Fibroblast of lung (primary cell): ENCODE data around the gene POLR2E. TPM values are rescaled to one million over a fixed set of nuclear protein-coding genes. Genes with fewer than 3 reads are reported as not detected.

Source experiments
- DNase-seq, 2 donors: peaks; one replicate each; pipeline versions ENCODE4 v3.0.0 to v3.0.0-alpha.2; 2010; ENCODE audit warnings: low read depth in 2 of 2
- H2AFZ ChIP-seq: 2 replicates; pipeline ENCODE4 v1.5.1; 2012; ENCODE audit warnings: low read length, control low read depth, inconsistent platforms
- H3K27ac ChIP-seq: 2 replicates; pipeline ENCODE4 v1.5.1; 2011; ENCODE audit warnings: low read length, control low read depth; ENCODE audit not compliant: insufficient read depth
- H3K27me3 ChIP-seq: 2 replicates; pipeline ENCODE4 v1.5.1; 2011; ENCODE audit warnings: mild to moderate bottlenecking, low read length; ENCODE audit not compliant: control insufficient read depth, insufficient read depth
- H3K36me3 ChIP-seq: 2 replicates; pipeline ENCODE4 v1.5.1; 2011; ENCODE audit warnings: low read length; ENCODE audit not compliant: control insufficient read depth, insufficient read depth
- H3K4me1 ChIP-seq: 2 replicates; pipeline ENCODE4 v1.5.1; 2011; ENCODE audit warnings: low read length; ENCODE audit not compliant: control insufficient read depth, insufficient read depth; ENCODE audit errors: extremely low read depth
- H3K4me2 ChIP-seq: 2 replicates; pipeline ENCODE4 v1.5.1; 2011; ENCODE audit warnings: low read length, control low read depth; ENCODE audit not compliant: insufficient read depth; ENCODE audit errors: extremely low read depth
- H3K4me3 ChIP-seq, 4 experiments: fragments of 200-600 bp in 1 of 4; sonication (generic) in 1 of 4; replicated peaks in 1 of 4; 2 replicates each; pipeline ENCODE4 v1.5.1; 2011 to 2016; ENCODE audit warnings: low read length in 4 of 4, low read depth in 3 of 4, mild to moderate bottlenecking in 3 of 4, control low read depth in 2 of 4, inconsistent platforms in 1 of 4, mixed read lengths in 1 of 4; ENCODE audit not compliant: insufficient read depth in 1 of 4; ENCODE audit errors: control extremely low read depth in 1 of 4
- H3K79me2 ChIP-seq: 2 replicates; pipeline ENCODE4 v1.5.1; 2012; ENCODE audit warnings: mild to moderate bottlenecking, low read length, inconsistent platforms; ENCODE audit not compliant: control insufficient read depth, insufficient read depth
- H3K9ac ChIP-seq: 2 replicates; pipeline ENCODE4 v1.5.1; 2011; ENCODE audit warnings: mild to moderate bottlenecking, low read length, control low read depth; ENCODE audit not compliant: insufficient read depth
- H3K9me3 ChIP-seq: 2 replicates; pipeline ENCODE4 v1.5.1; 2012; ENCODE audit warnings: low read depth, low read length; ENCODE audit not compliant: control insufficient read depth, insufficient read depth
- H4K20me1 ChIP-seq: 2 replicates; pipeline ENCODE4 v1.5.1; 2011; ENCODE audit warnings: low read length; ENCODE audit not compliant: control insufficient read depth, insufficient read depth; ENCODE audit errors: extremely low read depth
- CTCF ChIP-seq, 2 donors: IDR thresholded peaks in 1 of 2; conservative IDR thresholded peaks in 1 of 2; 1 replicate in 1 of 2; 2 replicates in 1 of 2; pipeline ENCODE4 v1.5.1; 2011 to 2012; ENCODE audit warnings: low read length in 2 of 2, control low read depth in 1 of 2, inconsistent platforms in 1 of 2, low read depth in 1 of 2, mild to moderate bottlenecking in 1 of 2
- EZH2 ChIP-seq: IDR thresholded peaks from 2 replicates; pipeline ENCODE4 v1.5.1; 2012; ENCODE audit warnings: low read length, control low read depth, mild to moderate bottlenecking; ENCODE audit errors: missing control alignments
- polyA plus RNA-seq, 2 donors: library from polyadenylated mRNA; depleted of rRNA in 1 of 2; stranded (reverse) in 1 of 2; unstranded in 1 of 2; fragments of >200 nt; gene quantifications; 2 replicates each; pipeline ENCODE4 v1.2.1, GENCODE V29; 2011 to 2012; ENCODE audit warnings: missing spikeins in 1 of 2
- total RNA-seq: library from RNA; depleted of rRNA; stranded (reverse); fragments of >200 nt; gene quantifications from 2 replicates; pipeline ENCODE4 v1.2.1, GENCODE V29; 2014

The POLR2E gene
- total and polyA plus RNA-seq, 2 donors (not counting 1 experiment from before 2014, with no cell fraction given), result 55.2 to 130 TPM

DNA sequence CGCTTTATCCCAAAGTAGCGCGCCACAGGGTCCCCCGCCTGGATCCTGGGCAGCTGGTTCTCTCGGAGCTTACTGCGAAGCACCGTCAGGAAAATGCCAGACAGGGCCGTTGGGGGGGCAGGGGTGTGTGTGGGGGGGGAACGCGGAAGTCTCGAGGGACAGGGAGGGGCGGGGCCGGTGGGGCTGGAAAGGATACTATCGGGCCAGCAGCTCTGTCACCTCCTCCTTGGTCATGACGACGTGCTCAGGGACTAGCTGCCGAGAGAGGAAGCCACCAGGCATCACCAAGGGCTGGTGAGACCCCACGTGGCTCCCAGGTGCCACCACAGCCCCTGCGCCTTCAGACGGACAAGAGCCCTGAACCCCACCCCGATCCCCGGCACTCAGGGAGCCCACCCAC is 5.3 kb downstream of the POLR2E start:
- H4K20me1 ChIP-seq, result no peaks in the 10 kb centered on the region
- peaks cover 24% of the 10 kb centered on the region for H3K79me2 ChIP-seq
- no peak overlapping the region for H3K27ac ChIP-seq
- H3K4me3 ChIP-seq, result no peak overlapping the region
- H3K4me1 ChIP-seq, result peaks cover 5% of the 10 kb centered on the region
- H3K9me3 ChIP-seq, result no peaks in the 10 kb centered on the region
- no peak overlapping the region for H3K4me2 ChIP-seq
- peaks cover 24% of the 10 kb centered on the region for H3K36me3 ChIP-seq
- H2AFZ ChIP-seq, result no peak overlapping the region
- H3K9ac ChIP-seq, result no peak overlapping the region
- no peak for DNase-seq
- no peaks in the 10 kb centered on the region for H3K27me3 ChIP-seq
- TF ChIP-seq EZH2, result no peak

DNA sequence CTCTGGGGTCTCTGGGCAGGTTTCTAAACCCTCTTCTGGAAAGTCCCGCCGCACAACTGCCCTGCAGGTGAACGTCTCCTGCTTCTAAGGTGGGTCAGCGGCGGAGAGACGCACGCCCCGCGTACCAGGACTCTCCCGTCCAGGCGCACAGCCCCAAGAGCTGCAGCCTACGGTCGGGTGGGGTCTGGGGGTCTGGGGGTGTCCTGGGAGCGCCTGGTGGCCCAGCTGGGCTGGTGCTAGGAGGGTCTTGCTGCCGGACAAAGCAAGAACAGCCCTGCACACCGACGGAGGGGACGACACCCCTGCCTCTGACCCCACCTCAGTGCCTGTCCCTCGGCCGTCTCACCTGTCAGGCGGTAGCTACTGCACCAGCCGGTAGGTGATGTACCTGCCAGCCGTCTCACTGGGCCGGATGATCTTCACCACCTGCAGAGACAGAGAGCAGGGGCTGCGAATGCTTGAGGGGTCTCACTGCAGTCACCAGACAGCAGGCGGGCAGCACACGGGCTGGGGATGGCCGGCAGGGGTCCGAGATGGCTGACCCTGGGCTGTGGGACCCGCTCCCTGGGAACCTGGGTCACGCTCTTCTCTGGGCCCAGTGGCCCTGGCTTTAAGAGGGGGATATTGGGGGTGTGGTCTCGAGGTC is 5.9 kb downstream of the POLR2E start:
- Histone ChIP-seq H3K27me3 (no peaks in the 10 kb centered on the region), H3K4me1 (peaks cover 5% of the 10 kb centered on the region), H2AFZ (no peak overlapping the region), H3K9ac (no peak overlapping the region), H4K20me1 (no peaks in the 10 kb centered on the region), H3K79me2 (peaks cover 18% of the 10 kb centered on the region), H3K4me3 (no peak overlapping the region), H3K9me3 (no peaks in the 10 kb centered on the region), H3K27ac (no peak overlapping the region), H3K4me2 (no peak overlapping the region), H3K36me3 (peaks cover 24% of the 10 kb centered on the region)
- TF ChIP-seq EZH2 (no peak), CTCF (conservative IDR thresholded peaks at IDR 0.05 in 1 of 2, IDR thresholded peaks at IDR 0.05 in 1 of 2; ENCODE audit: low read depth in 1 of 2, low read length in 2 of 2) (no peak)
- no peak for DNase-seq

DNA sequence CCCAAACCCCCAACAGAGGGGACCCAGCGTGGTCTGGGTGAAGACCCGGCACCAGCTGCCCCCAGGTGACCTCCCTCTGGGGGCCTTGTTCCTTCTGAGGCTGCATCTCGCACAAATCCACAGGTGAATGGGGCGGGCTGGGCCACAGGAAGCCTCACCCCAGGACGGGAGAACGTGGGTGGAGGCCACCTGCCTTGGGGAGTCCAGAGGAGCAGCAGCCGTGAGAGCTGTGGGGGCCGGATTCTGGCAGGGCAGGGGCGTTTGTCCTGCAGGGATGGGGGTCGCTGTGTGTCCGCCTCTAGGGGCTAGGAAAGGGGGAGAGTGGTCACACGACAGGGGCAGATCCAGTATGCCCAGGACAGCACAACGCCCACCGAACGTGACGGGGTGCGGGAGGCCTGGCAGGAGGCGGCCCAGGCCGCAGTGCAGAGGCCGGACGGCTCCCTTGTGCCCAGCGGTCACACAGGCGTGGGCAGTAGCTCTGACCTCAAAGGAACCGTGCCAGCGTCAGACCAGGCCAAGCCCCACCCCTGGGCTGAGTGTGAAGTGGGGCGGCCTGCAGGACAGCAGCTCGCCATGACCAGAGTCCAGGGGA is 6.7 kb downstream of the POLR2E start:
- Histone ChIP-seq H3K4me1 (no peaks in the 10 kb centered on the region), H2AFZ (no peak overlapping the region), H3K9me3 (no peaks in the 10 kb centered on the region), H3K36me3 (peaks cover 24% of the 10 kb centered on the region), H3K4me2 (no peak overlapping the region), H3K4me3 (no peak overlapping the region), H3K79me2 (peaks cover 10% of the 10 kb centered on the region), H3K9ac (no peak overlapping the region), H3K27ac (no peak overlapping the region), H4K20me1 (no peaks in the 10 kb centered on the region), H3K27me3 (no peaks in the 10 kb centered on the region)
- no peak for DNase-seq
- TF ChIP-seq CTCF (conservative IDR thresholded peaks at IDR 0.05 in 1 of 2, IDR thresholded peaks at IDR 0.05 in 1 of 2; ENCODE audit: low read depth in 1 of 2, low read length in 2 of 2), result no peak
